HepG2 (cell line): Measurements from ENCODE around the gene COA3. TPM values are rescaled to one million over a fixed set of nuclear protein-coding genes. Genes with fewer than 3 reads are reported as not detected.

Source experiments
- ASH2L ChIP-seq: fragments of 300-600, 200-600 bp; sonication (generic); IDR thresholded peaks from 2 replicates; pipeline ENCODE4 v1.7.0; 2017; ENCODE audit warnings: low read depth, mild to moderate bottlenecking, moderate library complexity, mixed read lengths, low read length; ENCODE audit not compliant: insufficient read length
- ATM ChIP-seq: fragments of 450-650 bp; IDR thresholded peaks from 2 replicates; pipeline ENCODE4 v1.7.1; 2017; ENCODE audit warnings: mild to moderate bottlenecking, borderline replicate concordance
- FOSL2 ChIP-seq: sonication (generic); formaldehyde crosslinking; IDR thresholded peaks from 2 replicates; pipeline ENCODE4 v1.4.0; 2020; ENCODE audit warnings: missing genetic modification reagents
- FOXC1 ChIP-seq: sonication (generic); formaldehyde crosslinking; IDR thresholded peaks from 2 replicates; pipeline ENCODE4 v1.8.0; 2022; ENCODE audit warnings: mild to moderate bottlenecking, missing genetic modification reagents, borderline replicate concordance
- JUN ChIP-seq: sonication (generic); formaldehyde crosslinking; IDR thresholded peaks from 2 replicates; pipeline ENCODE4 v1.4.0; 2020; ENCODE audit warnings: mild to moderate bottlenecking, missing genetic modification reagents
- NFATC3 ChIP-seq: sonication (generic); formaldehyde crosslinking; IDR thresholded peaks from 2 replicates; pipeline ENCODE4 v1.5.1; 2020; ENCODE audit warnings: mild to moderate bottlenecking, missing genetic modification reagents
- NRL ChIP-seq: sonication (generic); formaldehyde crosslinking; IDR thresholded peaks from 2 replicates; pipeline ENCODE4 v1.5.0; 2020; ENCODE audit warnings: missing genetic modification reagents, mild to moderate bottlenecking, moderate library complexity, borderline replicate concordance
- RORA ChIP-seq: sonication (generic); formaldehyde crosslinking; IDR thresholded peaks from 2 replicates; pipeline ENCODE4 v1.5.0; 2020; ENCODE audit warnings: mild to moderate bottlenecking, missing genetic modification reagents, moderate library complexity
- TBP ChIP-seq: sonication (generic); formaldehyde crosslinking; IDR thresholded peaks from 2 replicates; pipeline ENCODE4 v1.5.0; 2020; ENCODE audit warnings: missing genetic modification reagents
- TOE1 ChIP-seq: sonication (generic); formaldehyde crosslinking; IDR thresholded peaks from 2 replicates; pipeline ENCODE4 v1.4.0; 2020; ENCODE audit warnings: mild to moderate bottlenecking, missing genetic modification reagents
- ZFP37 ChIP-seq: sonication (generic); formaldehyde crosslinking; IDR thresholded peaks from 2 replicates; pipeline ENCODE4 v1.4.0; 2020; ENCODE audit warnings: missing genetic modification reagents, borderline replicate concordance
- ZNF234 ChIP-seq: sonication (generic); formaldehyde crosslinking; conservative IDR thresholded peaks from 2 replicates; pipeline ENCODE4 v1.5.1; 2020; ENCODE audit warnings: mild to moderate bottlenecking, missing genetic modification reagents
- ZNF33A ChIP-seq: sonication (generic); formaldehyde crosslinking; IDR thresholded peaks from 2 replicates; pipeline ENCODE4 v1.5.1; 2020; ENCODE audit warnings: missing genetic modification reagents, mild to moderate bottlenecking, moderate library complexity, borderline replicate concordance
- ZNF430 ChIP-seq: sonication (generic); formaldehyde crosslinking; IDR thresholded peaks from 2 replicates; pipeline ENCODE4 v1.9.0; 2021; ENCODE audit warnings: mild to moderate bottlenecking, missing genetic modification reagents
- ZNF670 ChIP-seq: sonication (generic); formaldehyde crosslinking; IDR thresholded peaks from 2 replicates; pipeline ENCODE4 v1.8.0; 2022; ENCODE audit warnings: mild to moderate bottlenecking, missing genetic modification reagents, borderline replicate concordance
- polyA plus RNA-seq, 8 experiments: library from polyadenylated mRNA; depleted of rRNA in 3 of 8; stranded (reverse) in 7 of 8; unstranded in 1 of 8; fragments of >200 nt; fragmentation: Illumina TruSeq in 4 of 8; extraction: Trizol in 4 of 8; gene quantifications; 2 replicates each; pipeline versions ENCODE4 v1.2.1 to v1.2.3, GENCODE V29; 2011 to 2016; ENCODE audit warnings: low read depth in 4 of 8, missing spikeins in 1 of 8, mixed read lengths in 1 of 8; ENCODE audit not compliant: insufficient read depth in 1 of 8
- total RNA-seq, 5 experiments: library from RNA; depleted of rRNA; stranded (reverse); fragments of >200 nt; fragmentation: Illumina TruSeq; extraction: Trizol; gene quantifications; 2 replicates each; pipeline ENCODE4 v1.2.3, GENCODE V29; 2016; ENCODE audit warnings: low read depth in 1 of 5
- TF ChIP-seq, protein P1 (sequence below): sonication (generic); formaldehyde crosslinking; IDR thresholded peaks from 2 replicates; pipeline ENCODE4 v1.4.0; 2020; ENCODE audit warnings: missing genetic modification reagents, mild to moderate bottlenecking, borderline replicate concordance
- TF ChIP-seq, protein P2 (sequence below): sonication (generic); formaldehyde crosslinking; IDR thresholded peaks from 2 replicates; pipeline ENCODE4 v1.4.0; 2020; ENCODE audit warnings: low read depth, mild to moderate bottlenecking, missing genetic modification reagents
- TF ChIP-seq, protein P3 (sequence below): sonication (generic); formaldehyde crosslinking; IDR thresholded peaks from 2 replicates; pipeline ENCODE4 v1.4.0; 2020; ENCODE audit warnings: missing genetic modification reagents
- TF ChIP-seq, protein P4 (sequence below): sonication (generic); formaldehyde crosslinking; IDR thresholded peaks from 2 replicates; pipeline ENCODE4 v1.5.0; 2020; ENCODE audit warnings: missing genetic modification reagents
- TF ChIP-seq, protein P5 (sequence below): sonication (generic); formaldehyde crosslinking; IDR thresholded peaks from 2 replicates; pipeline ENCODE4 v1.4.0; 2020; ENCODE audit warnings: missing genetic modification reagents, mild to moderate bottlenecking, borderline replicate concordance

COA3 gene
- total and polyA plus RNA-seq, 2 of the 13 experiments (the other 11 are each of a cell fraction or from before 2014, with no cell fraction given): 133 to 202 TPM

DNA sequence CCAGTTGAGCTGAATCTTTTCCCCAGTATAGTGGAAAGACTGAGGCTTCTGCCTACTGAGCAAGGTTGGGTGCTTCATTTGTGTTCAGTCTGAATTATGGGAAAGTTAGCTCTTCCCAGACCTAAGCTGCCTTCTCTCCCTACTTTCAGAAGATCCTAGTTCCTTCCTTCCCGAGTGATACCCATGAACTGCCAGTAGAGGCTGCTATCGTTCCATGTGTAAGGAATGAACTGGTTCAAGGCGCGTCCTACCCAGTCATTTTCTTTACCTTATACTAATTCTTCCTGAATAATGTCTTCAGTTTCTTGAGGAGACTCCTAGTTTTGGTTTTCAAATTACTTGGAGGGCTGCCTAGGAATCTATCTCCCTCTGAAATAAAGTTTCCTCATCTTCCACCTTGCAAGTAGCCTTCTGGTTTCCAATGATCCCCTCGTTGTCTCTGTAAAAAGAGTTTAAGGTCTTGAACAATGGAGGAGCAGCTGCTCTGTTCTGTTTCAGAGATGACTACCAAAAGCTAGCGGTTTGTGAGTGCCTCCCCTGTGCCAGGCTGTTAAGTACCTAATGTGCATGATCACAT is 44.9 kb upstream of the COA3 start (continued):
- TF ChIP-seq, protein P1, sequence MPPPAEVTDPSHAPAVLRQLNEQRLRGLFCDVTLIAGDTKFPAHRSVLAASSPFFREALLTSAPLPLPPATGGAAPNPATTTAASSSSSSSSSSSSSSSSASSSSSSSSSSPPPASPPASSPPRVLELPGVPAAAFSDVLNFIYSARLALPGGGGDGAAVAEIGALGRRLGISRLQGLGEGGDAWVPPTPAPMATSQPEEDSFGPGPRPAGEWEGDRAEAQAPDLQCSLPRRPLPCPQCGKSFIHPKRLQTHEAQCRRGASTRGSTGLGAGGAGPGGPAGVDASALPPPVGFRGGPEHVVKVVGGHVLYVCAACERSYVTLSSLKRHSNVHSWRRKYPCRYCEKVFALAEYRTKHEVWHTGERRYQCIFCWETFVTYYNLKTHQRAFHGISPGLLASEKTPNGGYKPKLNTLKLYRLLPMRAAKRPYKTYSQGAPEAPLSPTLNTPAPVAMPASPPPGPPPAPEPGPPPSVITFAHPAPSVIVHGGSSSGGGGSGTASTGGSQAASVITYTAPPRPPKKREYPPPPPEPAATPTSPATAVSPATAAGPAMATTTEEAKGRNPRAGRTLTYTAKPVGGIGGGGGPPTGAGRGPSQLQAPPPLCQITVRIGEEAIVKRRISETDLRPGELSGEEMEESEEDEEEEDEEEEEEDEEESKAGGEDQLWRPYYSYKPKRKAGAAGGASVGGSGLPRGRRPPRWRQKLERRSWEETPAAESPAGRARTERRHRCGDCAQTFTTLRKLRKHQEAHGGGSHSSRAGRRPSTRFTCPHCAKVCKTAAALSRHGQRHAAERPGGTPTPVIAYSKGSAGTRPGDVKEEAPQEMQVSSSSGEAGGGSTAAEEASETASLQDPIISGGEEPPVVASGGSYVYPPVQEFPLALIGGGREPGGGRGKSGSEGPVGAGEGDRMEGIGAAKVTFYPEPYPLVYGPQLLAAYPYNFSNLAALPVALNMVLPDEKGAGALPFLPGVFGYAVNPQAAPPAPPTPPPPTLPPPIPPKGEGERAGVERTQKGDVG (CRISPR knock-in tag): no peak
- TF ChIP-seq ASH2L: no peak
- TF ChIP-seq ZNF234 (CRISPR knock-in tag): no peak
- TF ChIP-seq NFATC3 (CRISPR knock-in tag): no peak
- no peak for TF ChIP-seq NRL (CRISPR knock-in tag)
- no peak for TF ChIP-seq TOE1
- no peak for TF ChIP-seq ZNF670 (CRISPR knock-in tag)
- no peak for TF ChIP-seq RORA (CRISPR knock-in tag)
- TF ChIP-seq JUN (CRISPR knock-in tag): no peak
- TF ChIP-seq, protein P2, sequence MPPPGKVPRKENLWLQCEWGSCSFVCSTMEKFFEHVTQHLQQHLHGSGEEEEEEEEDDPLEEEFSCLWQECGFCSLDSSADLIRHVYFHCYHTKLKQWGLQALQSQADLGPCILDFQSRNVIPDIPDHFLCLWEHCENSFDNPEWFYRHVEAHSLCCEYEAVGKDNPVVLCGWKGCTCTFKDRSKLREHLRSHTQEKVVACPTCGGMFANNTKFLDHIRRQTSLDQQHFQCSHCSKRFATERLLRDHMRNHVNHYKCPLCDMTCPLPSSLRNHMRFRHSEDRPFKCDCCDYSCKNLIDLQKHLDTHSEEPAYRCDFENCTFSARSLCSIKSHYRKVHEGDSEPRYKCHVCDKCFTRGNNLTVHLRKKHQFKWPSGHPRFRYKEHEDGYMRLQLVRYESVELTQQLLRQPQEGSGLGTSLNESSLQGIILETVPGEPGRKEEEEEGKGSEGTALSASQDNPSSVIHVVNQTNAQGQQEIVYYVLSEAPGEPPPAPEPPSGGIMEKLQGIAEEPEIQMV (CRISPR knock-in tag): no peak
- TF ChIP-seq, protein P3, sequence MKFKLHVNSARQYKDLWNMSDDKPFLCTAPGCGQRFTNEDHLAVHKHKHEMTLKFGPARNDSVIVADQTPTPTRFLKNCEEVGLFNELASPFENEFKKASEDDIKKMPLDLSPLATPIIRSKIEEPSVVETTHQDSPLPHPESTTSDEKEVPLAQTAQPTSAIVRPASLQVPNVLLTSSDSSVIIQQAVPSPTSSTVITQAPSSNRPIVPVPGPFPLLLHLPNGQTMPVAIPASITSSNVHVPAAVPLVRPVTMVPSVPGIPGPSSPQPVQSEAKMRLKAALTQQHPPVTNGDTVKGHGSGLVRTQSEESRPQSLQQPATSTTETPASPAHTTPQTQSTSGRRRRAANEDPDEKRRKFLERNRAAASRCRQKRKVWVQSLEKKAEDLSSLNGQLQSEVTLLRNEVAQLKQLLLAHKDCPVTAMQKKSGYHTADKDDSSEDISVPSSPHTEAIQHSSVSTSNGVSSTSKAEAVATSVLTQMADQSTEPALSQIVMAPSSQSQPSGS (CRISPR knock-in tag): 0 out of 2 replicates have a peak, but pooled peaks have one; percentile 58
- no peak for TF ChIP-seq ZFP37
- TF ChIP-seq, protein P4, sequence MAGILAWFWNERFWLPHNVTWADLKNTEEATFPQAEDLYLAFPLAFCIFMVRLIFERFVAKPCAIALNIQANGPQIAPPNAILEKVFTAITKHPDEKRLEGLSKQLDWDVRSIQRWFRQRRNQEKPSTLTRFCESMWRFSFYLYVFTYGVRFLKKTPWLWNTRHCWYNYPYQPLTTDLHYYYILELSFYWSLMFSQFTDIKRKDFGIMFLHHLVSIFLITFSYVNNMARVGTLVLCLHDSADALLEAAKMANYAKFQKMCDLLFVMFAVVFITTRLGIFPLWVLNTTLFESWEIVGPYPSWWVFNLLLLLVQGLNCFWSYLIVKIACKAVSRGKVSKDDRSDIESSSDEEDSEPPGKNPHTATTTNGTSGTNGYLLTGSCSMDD (CRISPR knock-in tag): no peak
- TF ChIP-seq FOSL2: 0 out of 2 replicates have a peak, but pooled peaks have one; percentile 19
- TF ChIP-seq ZNF430 (CRISPR knock-in tag): no peak
- no peak; the same call in 1 of the 2 replicates for TF ChIP-seq FOXC1 (CRISPR knock-in tag)
- TF ChIP-seq ATM: no peak
- no peak for TF ChIP-seq ZNF33A
- no peak for TF ChIP-seq TBP (CRISPR knock-in tag)
- TF ChIP-seq, protein P5, sequence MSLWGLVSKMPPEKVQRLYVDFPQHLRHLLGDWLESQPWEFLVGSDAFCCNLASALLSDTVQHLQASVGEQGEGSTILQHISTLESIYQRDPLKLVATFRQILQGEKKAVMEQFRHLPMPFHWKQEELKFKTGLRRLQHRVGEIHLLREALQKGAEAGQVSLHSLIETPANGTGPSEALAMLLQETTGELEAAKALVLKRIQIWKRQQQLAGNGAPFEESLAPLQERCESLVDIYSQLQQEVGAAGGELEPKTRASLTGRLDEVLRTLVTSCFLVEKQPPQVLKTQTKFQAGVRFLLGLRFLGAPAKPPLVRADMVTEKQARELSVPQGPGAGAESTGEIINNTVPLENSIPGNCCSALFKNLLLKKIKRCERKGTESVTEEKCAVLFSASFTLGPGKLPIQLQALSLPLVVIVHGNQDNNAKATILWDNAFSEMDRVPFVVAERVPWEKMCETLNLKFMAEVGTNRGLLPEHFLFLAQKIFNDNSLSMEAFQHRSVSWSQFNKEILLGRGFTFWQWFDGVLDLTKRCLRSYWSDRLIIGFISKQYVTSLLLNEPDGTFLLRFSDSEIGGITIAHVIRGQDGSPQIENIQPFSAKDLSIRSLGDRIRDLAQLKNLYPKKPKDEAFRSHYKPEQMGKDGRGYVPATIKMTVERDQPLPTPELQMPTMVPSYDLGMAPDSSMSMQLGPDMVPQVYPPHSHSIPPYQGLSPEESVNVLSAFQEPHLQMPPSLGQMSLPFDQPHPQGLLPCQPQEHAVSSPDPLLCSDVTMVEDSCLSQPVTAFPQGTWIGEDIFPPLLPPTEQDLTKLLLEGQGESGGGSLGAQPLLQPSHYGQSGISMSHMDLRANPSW (CRISPR knock-in tag): no peak
